Measurements from ENCODE around the gene TFPT. TPM values are rescaled to one million over a fixed set of nuclear protein-coding genes. Genes with fewer than 3 reads are reported as not detected.

The TFPT gene
- total and polyA plus RNA-seq, 10 of the 15 experiments (the other 5 are each of a cell fraction or from before 2014, with no cell fraction given): 1.7 to 40.2 (median 25.6) TPM

DNA sequence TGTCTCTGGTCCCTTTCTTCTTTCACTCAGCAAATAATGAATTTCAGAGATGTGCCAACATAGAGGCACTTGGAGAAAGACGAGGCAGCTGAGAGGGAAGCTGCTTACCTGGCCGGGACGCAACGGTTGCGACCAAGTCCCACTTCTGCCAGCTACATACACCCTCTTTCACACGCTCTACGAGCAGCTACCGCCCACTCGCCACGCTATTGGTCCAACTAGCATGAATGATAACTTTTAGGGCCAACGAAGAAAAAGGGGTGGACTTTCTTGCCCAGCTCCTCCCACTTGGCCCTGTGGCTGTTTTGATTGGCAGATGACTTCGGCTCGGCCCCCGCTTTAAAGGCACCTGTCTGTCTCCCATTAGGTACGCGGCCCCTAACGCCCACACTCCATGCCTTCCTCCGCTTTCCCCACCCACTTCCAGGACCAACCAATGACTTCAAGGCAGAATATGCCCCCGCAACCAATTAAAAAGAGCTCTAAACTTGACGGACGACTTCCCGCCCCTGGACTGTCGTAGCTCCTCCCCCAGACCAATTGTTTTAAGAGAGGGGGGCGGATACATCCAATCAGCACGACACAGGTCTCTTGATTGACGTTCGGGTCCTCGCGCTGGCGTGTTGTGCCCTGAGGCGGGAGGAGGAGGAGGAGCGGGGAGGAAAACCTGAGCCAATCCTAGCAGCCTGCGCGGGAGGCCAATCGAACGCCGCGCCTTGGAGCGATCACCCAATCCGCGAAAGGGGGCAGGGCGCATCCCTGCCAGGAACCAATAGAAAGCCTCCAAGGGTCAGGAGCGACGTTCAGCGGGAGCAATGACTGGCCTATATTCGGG lies 21.6 kb upstream of the TFPT start (continued):
- TF ChIP-seq, protein P1, sequence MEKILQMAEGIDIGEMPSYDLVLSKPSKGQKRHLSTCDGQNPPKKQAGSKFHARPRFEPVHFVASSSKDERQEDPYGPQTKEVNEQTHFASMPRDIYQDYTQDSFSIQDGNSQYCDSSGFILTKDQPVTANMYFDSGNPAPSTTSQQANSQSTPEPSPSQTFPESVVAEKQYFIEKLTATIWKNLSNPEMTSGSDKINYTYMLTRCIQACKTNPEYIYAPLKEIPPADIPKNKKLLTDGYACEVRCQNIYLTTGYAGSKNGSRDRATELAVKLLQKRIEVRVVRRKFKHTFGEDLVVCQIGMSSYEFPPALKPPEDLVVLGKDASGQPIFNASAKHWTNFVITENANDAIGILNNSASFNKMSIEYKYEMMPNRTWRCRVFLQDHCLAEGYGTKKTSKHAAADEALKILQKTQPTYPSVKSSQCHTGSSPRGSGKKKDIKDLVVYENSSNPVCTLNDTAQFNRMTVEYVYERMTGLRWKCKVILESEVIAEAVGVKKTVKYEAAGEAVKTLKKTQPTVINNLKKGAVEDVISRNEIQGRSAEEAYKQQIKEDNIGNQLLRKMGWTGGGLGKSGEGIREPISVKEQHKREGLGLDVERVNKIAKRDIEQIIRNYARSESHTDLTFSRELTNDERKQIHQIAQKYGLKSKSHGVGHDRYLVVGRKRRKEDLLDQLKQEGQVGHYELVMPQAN (conservative IDR thresholded peaks at IDR 0.05): no peak
- TF ChIP-seq CBX3 (IDR thresholded peaks at IDR 0.05; ENCODE audit: borderline replicate concordance, low read depth) (no peak), EED (IDR thresholded peaks at IDR 0.05; ENCODE audit: low read depth) (0 out of 2 replicates have a peak, but pooled peaks have one; percentile 25), HDAC2 (IDR thresholded peaks at IDR 0.05) (no peak), RFX5 (IDR thresholded peaks at IDR 0.05; ENCODE audit: low read depth, low read length) (peak; percentile 67; the same call in 1 of the 2 replicates), MTA3 (IDR thresholded peaks at IDR 0.05; ENCODE audit: borderline replicate concordance, low read length) (no peak), CREB1 (IDR thresholded peaks at IDR 0.05; ENCODE audit: low read depth) (peak; percentile 70), BMI1 (IDR thresholded peaks at IDR 0.05; ENCODE audit: borderline replicate concordance) (no peak), IRF4 (IDR thresholded peaks at IDR 0.05; ENCODE audit: low read depth, low read length) (no peak), RELA (IDR thresholded peaks at IDR 0.05; ENCODE audit: borderline replicate concordance, partially characterized antibody) (no peak), WRNIP1 (IDR thresholded peaks at IDR 0.05; ENCODE audit: borderline replicate concordance, low read depth, low read length) (no peak)
- TF ChIP-seq, protein P2, sequence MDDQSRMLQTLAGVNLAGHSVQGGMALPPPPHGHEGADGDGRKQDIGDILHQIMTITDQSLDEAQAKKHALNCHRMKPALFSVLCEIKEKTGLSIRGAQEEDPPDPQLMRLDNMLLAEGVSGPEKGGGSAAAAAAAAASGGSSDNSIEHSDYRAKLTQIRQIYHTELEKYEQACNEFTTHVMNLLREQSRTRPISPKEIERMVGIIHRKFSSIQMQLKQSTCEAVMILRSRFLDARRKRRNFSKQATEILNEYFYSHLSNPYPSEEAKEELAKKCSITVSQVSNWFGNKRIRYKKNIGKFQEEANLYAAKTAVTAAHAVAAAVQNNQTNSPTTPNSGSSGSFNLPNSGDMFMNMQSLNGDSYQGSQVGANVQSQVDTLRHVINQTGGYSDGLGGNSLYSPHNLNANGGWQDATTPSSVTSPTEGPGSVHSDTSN (IDR thresholded peaks at IDR 0.05; ENCODE audit: insufficient replicate concordance, low read depth, low read length): peak; percentile 95

Measured in GM12878 (cell line).